ENCODE results near the gene CPNE9. TPM values are rescaled to one million over a fixed set of nuclear protein-coding genes. Genes with fewer than 3 reads are reported as not detected.

Gene CPNE9
- total and polyA plus RNA-seq, 8 donors = 0.15 to 0.40 (median 0.25) TPM; not detected in 2

- no peaks in the 10 kb centered on the region for H3K9me3 ChIP-seq
- DNase-seq (no peak), ATAC-seq (no peak)
- no peaks in the 10 kb centered on the region for H3K4me1 ChIP-seq
- peaks cover 0 to 100% of the 10 kb centered on the region in 2 donors for H3K36me3 ChIP-seq
- intact Hi-C loops (cut with DNase I) = no loop called here
- no peak for TF ChIP-seq CTCF (IDR thresholded peaks at IDR 0.05)
- H3K27me3 ChIP-seq = no peaks in the 10 kb centered on the region
- H3K4me3 ChIP-seq = no peak overlapping the region
- no peak overlapping the region for H3K27ac ChIP-seq
These were observed 39.9 kb downstream of the CPNE9 start for GRCh38 chr3:9743548-9743947.

GRCh38 chr3:9744162-9744561, 40.5 kb downstream of the CPNE9 start:
- DNase-seq (no peak), ATAC-seq (no peak)
- intact Hi-C loops (cut with DNase I) = no loop called here
- no peaks in the 10 kb centered on the region for H3K27me3 ChIP-seq
- H3K36me3 ChIP-seq = peaks cover 0 to 94% of the 10 kb centered on the region in 2 donors
- H3K4me3 ChIP-seq = no peak overlapping the region
- no peak for TF ChIP-seq CTCF (IDR thresholded peaks at IDR 0.05)
- H3K4me1 ChIP-seq = peaks cover 0 to 6% of the 10 kb centered on the region in 2 donors
- H3K27ac ChIP-seq = no peak overlapping the region
- H3K9me3 ChIP-seq = no peaks in the 10 kb centered on the region

GRCh38 chr3:9745521-9745920, 41.9 kb downstream of the CPNE9 start:
- H3K9me3 ChIP-seq = no peaks in the 10 kb centered on the region
- peaks cover 0 to 81% of the 10 kb centered on the region in 2 donors for H3K36me3 ChIP-seq
- peaks cover 3 to 13% of the 10 kb centered on the region in 2 donors for H3K4me1 ChIP-seq
- ATAC-seq = no peak
- intact Hi-C loops (cut with DNase I) = no loop called here
- no peaks in the 10 kb centered on the region for H3K27me3 ChIP-seq
- TF ChIP-seq CTCF (IDR thresholded peaks at IDR 0.05) = no peak
- no peak for DNase-seq
- H3K4me3 ChIP-seq = no peak overlapping the region
- no peak overlapping the region for H3K27ac ChIP-seq

- Histone ChIP-seq H3K4me3 (no peak overlapping the region), H3K27me3 (no peaks in the 10 kb centered on the region), H3K4me1 (peaks cover 11 to 21% of the 10 kb centered on the region in 2 donors), H3K27ac (no peak overlapping the region), H3K9me3 (no peaks in the 10 kb centered on the region), H3K36me3 (peaks cover 0 to 73% of the 10 kb centered on the region in 2 donors)
- no peak for TF ChIP-seq CTCF (IDR thresholded peaks at IDR 0.05)
- no peak for DNase-seq
- intact Hi-C loops (cut with DNase I) = no loop called here
- ATAC-seq = no peak
These were observed 42.7 kb downstream of the CPNE9 start for GRCh38 chr3:9746330-9746729.

GRCh38 chr3:9747267-9747666, 43.6 kb downstream of the CPNE9 start:
- Histone ChIP-seq H3K4me1 (peaks cover 13 to 29% of the 10 kb centered on the region in 2 donors), H3K36me3 (peaks cover 0 to 73% of the 10 kb centered on the region in 2 donors), H3K27ac (no peak overlapping the region), H3K9me3 (no peaks in the 10 kb centered on the region), H3K4me3 (no peak overlapping the region), H3K27me3 (no peaks in the 10 kb centered on the region)
- no peak for TF ChIP-seq CTCF (IDR thresholded peaks at IDR 0.05)
- no peak for DNase-seq
- intact Hi-C loops (cut with DNase I) = no loop called here
- no peak for ATAC-seq
